ENCODE measurements around the gene GRIN3B. TPM values are rescaled to one million over a fixed set of nuclear protein-coding genes. Genes with fewer than 3 reads are reported as not detected.
A peak's percentile ranks its signal among the peaks of the same experiment; 100 is the strongest.

Gene GRIN3B
- total and polyA plus RNA-seq, 9 of the 15 experiments (the other 6 are each of a cell fraction or from before 2014, with no cell fraction given): 0.06 to 0.95 (median 0.19) TPM; not detected in 6

DNA sequence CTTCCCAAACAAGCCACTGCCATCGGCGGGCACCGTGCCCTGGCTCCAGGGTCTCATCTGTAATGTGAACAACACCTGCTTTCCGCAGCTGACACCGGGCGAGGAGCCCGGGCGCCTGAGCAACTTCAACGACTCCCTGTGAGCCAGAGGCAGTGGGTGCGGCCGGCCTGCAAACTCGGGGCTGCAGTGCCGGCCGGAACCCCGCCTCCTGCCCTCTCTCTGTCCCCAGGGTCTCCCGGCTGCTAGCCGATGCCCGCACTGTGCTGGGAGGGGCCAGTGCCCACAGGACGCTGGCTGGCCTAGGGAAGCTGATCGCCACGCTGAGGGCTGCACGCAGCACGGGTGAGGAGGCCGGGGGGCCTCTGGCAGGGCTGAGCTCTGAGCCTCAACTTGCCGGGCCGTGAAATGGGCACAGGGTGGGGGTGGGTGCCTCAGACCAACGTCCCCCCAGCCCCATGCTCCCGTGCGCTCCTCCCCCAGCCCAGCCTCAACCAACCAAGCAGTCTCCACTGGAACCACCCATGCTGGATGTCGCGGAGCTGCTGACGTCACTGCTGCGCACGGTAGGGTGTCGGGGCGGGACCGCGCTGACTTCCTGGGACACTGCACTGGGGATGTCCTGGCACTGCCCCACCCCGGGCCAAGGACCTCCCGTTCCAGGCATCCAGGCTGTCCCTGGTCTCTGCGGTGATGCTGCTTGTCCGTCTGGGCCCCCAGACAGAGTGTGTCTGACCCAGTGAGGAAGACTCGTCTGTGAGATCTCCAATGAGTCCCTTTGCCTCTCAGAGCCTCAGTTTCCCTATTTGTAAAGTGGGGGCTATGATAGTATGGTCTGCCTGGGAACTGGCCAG is 41.8 kb downstream of the GRIN3B start (continued):
- no peak for TF ChIP-seq BCLAF1 (IDR thresholded peaks at IDR 0.05; ENCODE audit: borderline replicate concordance in 1 of 2, control insufficient read depth in 1 of 2, low read depth in 2 of 2, low read length in 1 of 2)
- no peak for TF ChIP-seq WHSC1 (IDR thresholded peaks at IDR 0.05; ENCODE audit: low read length)
- peak; percentile 96 for TF ChIP-seq ZNF740 (CRISPR knock-in tag; IDR thresholded peaks at IDR 0.05)
- peak in 1 of 2 experiments; percentile 79; a peak in 2 of 4 replicates for TF ChIP-seq ZNF740 (tag; IDR thresholded peaks at IDR 0.05)
- no peak for TF ChIP-seq BRCA1 (IDR thresholded peaks at IDR 0.05)
- no peak for TF ChIP-seq BRCA1 (CRISPR knock-in tag; IDR thresholded peaks at IDR 0.05)
- TF ChIP-seq SMARCA4 (IDR thresholded peaks at IDR 0.05): no peak
- no peak for TF ChIP-seq CTCF (IDR thresholded peaks at IDR 0.05 in 2 of 3, conservative IDR thresholded peaks at IDR 0.05 in 1 of 3; ENCODE audit: insufficient read depth in 2 of 3, low read depth in 1 of 3, low read length in 3 of 3)
- TF ChIP-seq DPF2 (IDR thresholded peaks at IDR 0.05): no peak
- no peak for TF ChIP-seq XRCC4 (IDR thresholded peaks at IDR 0.05; ENCODE audit: extremely low read depth, insufficient read depth, insufficient read length)
- no peak for TF ChIP-seq ARHGAP35 (IDR thresholded peaks at IDR 0.05; ENCODE audit: partially characterized antibody)
- no peak for TF ChIP-seq SMARCC2 (IDR thresholded peaks at IDR 0.05; ENCODE audit: low read depth)
- TF ChIP-seq GABPA (tag; conservative IDR thresholded peaks at IDR 0.05; ENCODE audit: low read depth): no peak
- TF ChIP-seq TEAD4 (IDR thresholded peaks at IDR 0.05; ENCODE audit: low read length): peak; percentile 13; the same call in 1 of the 2 replicates
- no peak for TF ChIP-seq TEAD4 (CRISPR knock-in tag; IDR thresholded peaks at IDR 0.05; ENCODE audit: borderline replicate concordance)
- TF ChIP-seq MEF2A (IDR thresholded peaks at IDR 0.05; ENCODE audit: control insufficient read depth, low read depth, low read length): no peak
- no peak for TF ChIP-seq PPARD (CRISPR knock-in tag; IDR thresholded peaks at IDR 0.05)
- TF ChIP-seq NBN (IDR thresholded peaks at IDR 0.05; ENCODE audit: low read depth): peak; percentile 76; the same call in 1 of the 2 replicates
- no peak for TF ChIP-seq HES1 (IDR thresholded peaks at IDR 0.05; ENCODE audit: low read depth)
- no peak for TF ChIP-seq ZNF512 (tag; IDR thresholded peaks at IDR 0.05)

Measured in K562 (cell line).